Motor neuron (in vitro differentiated cells): Measurements from ENCODE around the gene TJAP1. TPM values are rescaled to one million over a fixed set of nuclear protein-coding genes. Genes with fewer than 3 reads are reported as not detected.

Source experiments
- ATAC-seq, 8 experiments: fragments of 200-7000 bp; cut with Tn5 transposase; replicated peaks in 6 of 8; 2 replicates each; pipeline ENCODE4 v1.8.0; 2021; ENCODE audit warnings: mild to moderate bottlenecking in 8 of 8, moderate library complexity in 8 of 8
- H3K27ac ChIP-seq, 2 donors: fragments of 250-450 bp; sonication (Bioruptor Pico); 2 replicates each; pipeline ENCODE4 v1.9.0; 2021; ENCODE audit warnings: antibody characterized with exemption in 2 of 2, mild to moderate bottlenecking in 2 of 2, moderate library complexity in 1 of 2
- H3K4me1 ChIP-seq, 2 donors: fragments of 250-450 bp; sonication (Bioruptor Pico); replicated peaks in 1 of 2; 2 replicates each; pipeline ENCODE4 v1.6.1; 2021; ENCODE audit warnings: antibody characterized with exemption in 2 of 2, mild to moderate bottlenecking in 2 of 2, moderate library complexity in 1 of 2
- H3K4me3 ChIP-seq, 5 donors: fragments of 250-450 bp; sonication (Bioruptor Pico); 2 replicates each; pipeline ENCODE4 v1.9.0; 2021; ENCODE audit warnings: antibody characterized with exemption in 5 of 5, mild to moderate bottlenecking in 5 of 5, moderate library complexity in 4 of 5
- WGBS, 10 experiments: fragments of 450-650 bp; shearing (Covaris generic); methylation state at CpG; one replicate each; pipeline ENCODE4 v1.0.0; 2022; 5-methylcytosine and 5-hydroxymethylcytosine counted together
- in situ Hi-C, 9 experiments: fragments of 400-800 bp; cut with MboI; loops; one replicate each; pipeline ENCODE4 v1.15.0; 2021; ENCODE audit warnings: low sequenced_read_pairs in 9 of 9, low pct_unique_long_range_greater_than_20kb in 2 of 9; ENCODE audit not compliant: unreplicated experiment in 9 of 9
- total RNA-seq, 8 experiments: library from RNA; unstranded; fragments of 300-600 nt; gene quantifications; 2 replicates each; pipeline versions ENCODE4 v1.2.3 to v1.2.4, GENCODE V29; 2022

TJAP1 gene
- total RNA-seq, 8 experiments from 2014 or later: 7.4 to 24.2 (median 12.7) TPM

DNA sequence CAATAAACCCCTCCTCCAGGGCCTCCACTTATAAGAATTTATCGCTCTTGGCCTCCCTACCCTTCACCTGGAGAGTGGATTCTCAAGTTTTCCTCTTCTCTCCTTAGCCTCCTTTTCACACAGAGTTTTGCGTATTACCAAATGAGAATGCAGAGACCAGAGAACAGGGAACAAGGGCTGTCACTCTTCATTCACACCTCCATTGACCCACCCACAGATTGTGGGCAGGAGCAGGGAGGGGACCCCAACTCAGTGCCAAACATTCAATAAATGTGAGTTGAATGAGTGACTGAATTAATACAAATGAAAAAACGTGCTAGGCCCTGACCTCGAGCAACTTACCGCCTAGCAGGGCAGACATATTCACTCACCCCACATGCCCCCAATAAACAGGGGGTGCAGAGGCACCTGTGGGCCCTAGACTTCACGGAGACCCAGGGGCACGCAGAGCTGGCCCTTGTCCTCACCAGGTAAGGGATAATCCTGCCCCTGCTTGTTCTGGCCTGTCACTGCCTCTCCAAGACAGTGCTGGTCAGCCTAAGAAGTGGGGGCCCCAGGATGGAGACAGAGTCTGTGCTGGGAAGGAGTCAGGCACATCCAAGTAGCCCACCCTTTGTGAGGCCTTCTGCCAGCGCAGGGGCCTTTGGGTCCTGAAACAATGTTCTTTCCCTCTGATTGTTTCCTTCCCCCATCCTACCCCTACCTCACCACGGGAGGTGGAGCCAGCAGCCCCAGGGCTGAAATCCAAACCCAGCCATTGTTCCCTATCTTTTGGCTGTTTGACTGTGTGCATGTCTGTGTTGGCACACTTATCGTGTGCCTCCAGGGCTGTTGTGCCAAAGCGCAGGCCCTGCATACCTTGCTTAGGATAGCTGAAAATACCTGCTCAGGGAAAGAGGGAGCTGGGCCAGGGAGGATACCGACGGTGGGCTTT, 8.4 kb upstream of the TJAP1 start:
- no peak for ATAC-seq
- Histone ChIP-seq H3K27ac (no peak overlapping the region), H3K4me1 (peaks cover 0 to 6% of the 10 kb centered on the region in 2 donors), H3K4me3 (no peak overlapping the region)
- in situ Hi-C loops: no loop called here
- 31 to 89% (median 63%) methylated on average over 1 to 10 of the region's 13 CpGs; no CpG with 5 or more reads in 1 of the 10 experiments for WGBS, 10 experiments

DNA sequence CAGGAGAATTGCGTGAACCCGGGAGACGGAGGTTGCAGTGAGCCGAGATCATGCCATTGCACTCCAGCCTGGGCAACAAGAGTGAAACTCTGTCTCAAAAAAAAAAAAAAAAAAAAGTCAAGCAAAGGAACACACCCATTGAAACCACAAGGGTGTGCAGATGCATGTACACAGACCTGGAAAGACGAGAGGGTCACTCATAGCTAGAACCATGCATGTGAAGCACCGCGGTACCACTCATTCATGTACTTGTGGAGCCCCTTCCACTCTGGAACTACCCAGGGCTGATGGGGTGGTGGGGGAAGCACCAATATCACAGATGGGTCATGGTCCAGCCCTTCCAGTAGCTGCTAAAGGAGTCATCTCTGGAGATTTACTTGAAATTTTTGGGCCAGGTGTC, 7.4 kb upstream of the TJAP1 start:
- no peak overlapping the region for H3K4me3 ChIP-seq
- H3K27ac ChIP-seq: no peak overlapping the region
- ATAC-seq: peak in 1 of 8 experiments; percentile 50
- in situ Hi-C loops: no loop called here
- WGBS, 10 experiments: 72 to 100% (median 93%) methylated on average over 1 to 7 of the region's 7 CpGs; no CpG with 5 or more reads in 3 of the 10 experiments
- H3K4me1 ChIP-seq: peaks cover 0 to 6% of the 10 kb centered on the region in 2 donors

DNA sequence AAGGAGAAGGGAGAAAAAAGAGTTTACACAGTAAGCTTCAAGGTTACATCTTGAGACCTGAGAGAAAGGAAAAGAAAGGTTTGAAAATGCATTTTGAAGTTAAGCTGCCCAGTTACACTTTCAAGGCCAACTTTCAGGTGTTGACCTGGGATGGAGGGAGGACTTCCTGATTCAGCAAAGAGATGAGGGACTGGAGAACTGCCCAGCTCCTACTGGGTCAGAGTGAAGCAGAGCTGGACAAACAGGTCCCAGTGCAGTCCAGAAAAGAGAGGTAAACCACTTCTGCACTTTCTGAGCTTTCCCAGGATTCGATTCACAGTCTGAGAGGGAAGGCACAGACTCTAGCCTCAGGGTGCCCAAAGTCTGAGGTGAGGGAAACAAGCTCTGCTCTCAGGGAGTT, 6.0 kb upstream of the TJAP1 start:
- in situ Hi-C loops: no loop called here

DNA sequence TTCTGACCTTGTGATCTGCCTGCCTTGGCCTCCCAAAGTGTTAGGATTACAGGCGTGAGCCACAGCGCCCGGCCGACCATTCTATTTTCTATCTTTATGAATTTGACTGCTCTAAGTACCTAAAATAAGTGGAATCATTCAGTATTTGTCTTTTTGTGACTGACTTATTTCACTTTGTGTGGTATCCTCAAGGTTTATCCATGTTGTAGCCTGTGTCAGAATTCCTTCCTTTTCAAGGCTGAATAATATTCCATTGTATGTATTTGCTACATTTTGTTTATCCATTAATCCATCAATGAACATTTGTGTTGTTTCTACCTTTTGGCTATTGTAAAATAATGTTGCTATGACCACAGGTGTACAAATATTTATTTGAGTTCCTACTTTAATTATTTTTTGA, 4.9 kb upstream of the TJAP1 start:
- Histone ChIP-seq H3K4me1 (peaks cover 9 to 14% of the 10 kb centered on the region in 2 donors), H3K4me3 (no peak overlapping the region), H3K27ac (no peak overlapping the region)
- WGBS, 10 experiments: 89 to 100% (median 100%) methylated on average over 1 to 4 of the region's 4 CpGs; no CpG with 5 or more reads in 3 of the 10 experiments
- in situ Hi-C loops: no loop called here
- no peak for ATAC-seq

More for the DNA sequence above, 6.0 kb upstream of the TJAP1 start:
- no peak overlapping the region for H3K4me3 ChIP-seq
- WGBS, 10 experiments: 0 to 100% (median 39%) methylated on average over 1 of the region's 1 CpG; no CpG with 5 or more reads in 6 of the 10 experiments
- ATAC-seq: no peak
- H3K4me1 ChIP-seq: peaks cover 9% of the 10 kb centered on the region in 2 donors
- no peak overlapping the region for H3K27ac ChIP-seq

DNA sequence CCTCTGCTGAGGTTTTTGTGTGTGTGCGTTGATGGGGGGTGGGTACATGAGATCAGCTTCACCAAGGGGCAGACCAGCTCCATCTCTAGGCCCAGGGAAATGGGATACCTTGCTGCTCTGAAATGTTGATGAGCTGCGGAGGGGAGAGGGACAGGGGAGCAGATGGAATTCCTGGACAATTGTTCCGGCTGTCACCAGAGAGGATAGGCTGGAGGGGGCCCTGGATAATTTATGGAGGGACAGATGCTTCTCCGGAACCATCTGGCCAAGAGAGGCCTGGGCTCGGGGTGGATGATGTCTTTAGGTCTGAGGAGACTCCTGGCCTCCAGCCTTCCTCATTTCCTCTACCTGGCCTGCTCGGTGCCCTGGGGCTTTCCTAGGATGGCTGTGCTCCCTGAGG, 1.9 kb upstream of the TJAP1 start:
- in situ Hi-C loops: no loop called here
- peak in 3 of 8 experiments; percentile 14 to 52 (median 47) for ATAC-seq
- H3K27ac ChIP-seq: peak overlapping the region; percentile 37 to 65
- H3K4me1 ChIP-seq: peaks cover 9 to 22% of the 10 kb centered on the region in 2 donors
- no peak overlapping the region for H3K4me3 ChIP-seq
- WGBS, 10 experiments: 0 to 86% (median 39%) methylated on average over 1 to 5 of the region's 6 CpGs; no CpG with 5 or more reads in 2 of the 10 experiments

DNA sequence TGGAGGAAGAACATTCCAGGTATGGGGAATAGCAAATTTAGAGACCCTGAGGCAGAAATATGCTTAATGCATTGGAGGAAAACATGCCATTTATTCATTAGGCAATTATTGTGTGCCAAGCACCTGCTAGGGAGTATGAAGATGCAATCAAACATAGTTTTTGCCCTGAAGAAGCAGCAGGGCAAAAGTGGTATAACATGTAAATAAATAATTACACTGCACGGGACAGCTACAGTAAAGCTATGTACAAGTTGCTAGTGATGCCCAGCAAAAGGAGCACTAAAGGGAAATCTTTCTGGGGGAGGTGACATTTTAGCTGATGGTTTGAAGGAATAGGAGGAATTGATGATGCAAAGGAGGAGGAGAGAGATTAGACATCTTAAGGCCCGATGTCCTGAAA, 624 bp upstream of the TJAP1 start:
- in situ Hi-C loops: no loop called here
- Histone ChIP-seq H3K4me3 (peak overlapping the region; percentile 50 to 91 (median 59)), H3K27ac (peak overlapping the region; percentile 50 to 52), H3K4me1 (peaks cover 9 to 25% of the 10 kb centered on the region in 2 donors)
- 0 to 40% (median 20%) methylated on average over 1 to 2 of the region's 2 CpGs; no CpG with 5 or more reads in 5 of the 10 experiments for WGBS, 10 experiments
- peak in 2 of 8 experiments; percentile 0 to 11 for ATAC-seq

DNA sequence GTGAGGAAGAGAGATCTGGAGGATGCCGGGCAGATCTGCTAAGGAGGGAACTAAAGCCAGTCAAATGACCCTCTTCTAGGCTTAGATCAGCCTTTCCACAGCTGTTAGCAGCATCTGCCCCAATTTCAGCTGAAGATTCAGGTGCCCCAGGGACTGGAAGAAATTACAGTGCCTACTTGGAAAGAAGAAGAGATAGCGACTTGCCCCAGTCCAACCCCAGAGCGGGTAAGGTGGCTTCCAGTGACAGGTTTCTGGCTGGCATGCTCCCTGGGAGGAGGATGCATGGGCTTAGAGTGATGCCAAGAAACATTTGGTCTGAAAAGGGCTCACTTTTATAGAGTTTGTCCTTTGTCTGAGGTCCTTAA, 620 bp downstream of the TJAP1 start:
- peak overlapping the region; percentile 50 to 91 (median 59) for H3K4me3 ChIP-seq
- WGBS, 10 experiments: 0 to 44% (median 11%) methylated on average over 1 to 3 of the region's 3 CpGs; no CpG with 5 or more reads in 2 of the 10 experiments
- in situ Hi-C loops: no loop called here
- peaks cover 9 to 25% of the 10 kb centered on the region in 2 donors for H3K4me1 ChIP-seq
- peak overlapping the region; percentile 2 to 65 for H3K27ac ChIP-seq
- ATAC-seq: no peak

DNA sequence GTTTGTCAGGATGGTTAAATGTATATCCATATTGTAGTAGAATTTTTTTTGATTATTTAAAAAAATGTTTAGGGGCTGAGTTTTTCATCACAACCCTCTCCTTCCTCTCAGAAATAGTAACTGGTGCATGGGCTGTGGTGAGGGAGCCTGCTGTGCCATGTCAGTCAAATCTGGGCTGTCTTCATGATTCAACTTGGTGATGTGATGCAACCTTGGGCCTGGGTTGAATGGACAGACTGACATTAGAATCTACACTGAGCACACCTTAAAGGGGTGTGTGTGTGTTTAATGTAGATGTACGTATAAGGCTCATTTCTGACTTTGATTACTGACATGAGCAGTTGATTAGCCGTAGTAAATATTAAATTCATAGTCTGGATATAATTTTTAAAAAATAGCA, 3.7 kb downstream of the TJAP1 start:
- no peak overlapping the region for H3K27ac ChIP-seq
- WGBS, 10 experiments: 25 to 100% (median 85%) methylated on average over 1 to 2 of the region's 2 CpGs; no CpG with 5 or more reads in 1 of the 10 experiments
- in situ Hi-C loops: no loop called here
- no peak overlapping the region for H3K4me3 ChIP-seq
- peaks cover 6 to 16% of the 10 kb centered on the region in 2 donors for H3K4me1 ChIP-seq
- peak in 1 of 8 experiments; percentile 8 for ATAC-seq

DNA sequence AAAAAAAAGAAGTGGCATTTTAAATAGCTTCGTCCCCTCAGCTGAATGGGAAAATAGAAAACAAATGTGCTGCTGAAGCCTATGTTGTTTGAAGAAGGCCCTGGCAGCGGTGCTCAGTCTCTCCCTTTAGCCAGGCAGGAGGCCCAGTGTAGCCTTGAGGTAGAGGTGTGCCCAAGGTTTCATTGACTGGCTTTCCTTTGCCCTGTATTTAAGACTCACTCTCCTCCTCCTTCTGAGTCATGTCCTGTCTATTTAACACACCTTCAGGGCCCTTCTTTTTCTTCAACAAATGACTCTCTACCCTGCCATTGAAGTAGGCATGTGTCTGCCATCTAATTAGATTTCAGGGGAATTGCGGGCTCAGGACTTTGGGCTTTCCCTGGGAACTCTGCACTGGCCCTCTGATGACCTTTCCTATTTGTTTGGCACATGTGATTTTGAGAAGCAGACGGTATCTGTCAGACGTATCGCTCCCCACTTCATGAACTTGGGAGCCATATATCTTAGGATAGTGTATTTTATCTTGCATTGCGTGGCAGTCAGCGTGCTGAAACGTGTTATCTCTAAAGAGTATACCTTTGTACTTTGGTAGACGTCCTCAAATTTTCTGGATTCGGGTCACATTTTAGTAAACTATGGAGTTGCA, 4.3 kb downstream of the TJAP1 start:
- Histone ChIP-seq H3K27ac (no peak overlapping the region), H3K4me1 (peaks cover 6 to 13% of the 10 kb centered on the region in 2 donors), H3K4me3 (no peak overlapping the region)
- in situ Hi-C loops: no loop called here
- WGBS, 10 experiments: 65 to 94% (median 87%) methylated on average over 2 to 11 of the region's 11 CpGs
- ATAC-seq: peak in 1 of 8 experiments; percentile 4

DNA sequence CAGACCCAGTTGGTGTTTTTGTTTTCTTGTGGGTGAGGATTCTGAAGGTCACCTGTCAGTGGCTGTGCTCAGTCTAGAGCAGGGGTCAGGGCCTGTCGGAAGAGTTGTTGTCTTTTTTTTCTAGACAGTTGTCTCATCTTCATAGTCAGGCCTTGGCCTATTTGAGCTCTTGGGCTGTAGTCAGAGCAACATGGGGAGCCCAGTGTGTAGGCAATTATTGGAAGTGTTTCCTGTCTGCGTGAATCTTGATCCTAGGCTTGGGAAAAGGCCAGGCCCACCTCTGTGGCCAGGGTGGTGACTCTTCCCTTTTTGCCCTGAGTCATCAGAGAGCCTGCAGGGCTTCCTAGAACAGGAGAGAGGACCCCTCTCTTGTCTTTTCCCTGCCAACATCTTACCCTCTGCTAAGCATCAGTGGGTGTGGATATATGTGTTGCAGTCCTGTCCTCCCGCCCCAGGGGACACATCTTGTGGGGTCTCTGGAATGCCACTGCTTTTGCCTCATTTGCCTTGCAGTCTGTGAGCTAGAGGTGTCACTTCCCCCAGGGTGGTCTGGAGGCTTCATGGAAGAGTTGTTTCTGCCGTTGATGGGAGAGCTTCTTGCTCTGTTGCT, 11.4 kb downstream of the TJAP1 start:
- Histone ChIP-seq H3K27ac (no peak overlapping the region), H3K4me3 (no peak overlapping the region), H3K4me1 (no peaks in the 10 kb centered on the region)
- 17 to 100% (median 92%) methylated on average over 1 to 2 of the region's 4 CpGs; no CpG with 5 or more reads in 5 of the 10 experiments for WGBS, 10 experiments
- in situ Hi-C loops: no loop called here
- no peak for ATAC-seq

DNA sequence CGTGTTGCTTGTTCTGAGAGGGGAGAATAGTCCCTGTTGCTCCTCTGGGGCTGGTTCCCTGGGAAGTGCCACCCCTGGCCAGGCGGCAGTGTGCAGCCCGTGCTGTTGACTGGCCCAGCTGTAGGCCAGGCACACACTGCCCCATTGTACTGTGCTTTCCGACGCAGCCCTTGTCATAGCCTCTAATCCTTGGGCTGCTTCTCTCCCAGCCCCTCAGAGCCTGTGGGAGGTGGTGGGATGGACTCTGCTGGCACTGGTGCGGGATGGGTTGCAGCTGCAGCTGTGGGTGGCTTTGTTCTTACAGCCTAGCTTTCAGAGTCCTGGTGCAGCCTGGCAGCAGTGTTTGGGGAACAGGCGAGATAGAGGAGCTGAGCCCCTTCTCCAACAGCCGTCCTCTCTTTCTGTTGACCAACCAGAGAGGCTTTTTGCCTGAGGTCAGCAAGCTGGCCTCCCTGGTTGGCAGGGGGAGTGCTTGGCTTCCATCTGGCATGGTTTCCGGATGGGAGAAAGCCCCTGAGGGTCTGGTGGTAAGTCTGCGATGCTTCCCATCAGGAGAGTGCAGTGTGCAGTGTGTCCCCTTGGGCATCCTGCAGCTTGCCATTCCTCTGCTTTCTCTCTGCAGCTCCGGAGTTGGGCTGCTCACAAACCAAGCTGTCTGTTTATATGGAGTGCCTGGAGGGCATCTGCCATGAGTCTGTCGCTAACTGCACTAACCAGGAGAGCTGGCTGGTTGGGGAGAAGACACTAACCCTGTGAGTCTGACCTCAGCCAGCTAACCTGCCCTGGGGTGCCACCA, 12.1 kb downstream of the TJAP1 start:
- peak in 1 of 8 experiments; percentile 17 for ATAC-seq
- H3K27ac ChIP-seq: no peak overlapping the region
- no peak overlapping the region for H3K4me3 ChIP-seq
- H3K4me1 ChIP-seq: no peaks in the 10 kb centered on the region
- in situ Hi-C loops: no loop called here
- 80 to 100% (median 100%) methylated on average over 1 to 2 of the region's 12 CpGs; no CpG with 5 or more reads in 4 of the 10 experiments for WGBS, 10 experiments

DNA sequence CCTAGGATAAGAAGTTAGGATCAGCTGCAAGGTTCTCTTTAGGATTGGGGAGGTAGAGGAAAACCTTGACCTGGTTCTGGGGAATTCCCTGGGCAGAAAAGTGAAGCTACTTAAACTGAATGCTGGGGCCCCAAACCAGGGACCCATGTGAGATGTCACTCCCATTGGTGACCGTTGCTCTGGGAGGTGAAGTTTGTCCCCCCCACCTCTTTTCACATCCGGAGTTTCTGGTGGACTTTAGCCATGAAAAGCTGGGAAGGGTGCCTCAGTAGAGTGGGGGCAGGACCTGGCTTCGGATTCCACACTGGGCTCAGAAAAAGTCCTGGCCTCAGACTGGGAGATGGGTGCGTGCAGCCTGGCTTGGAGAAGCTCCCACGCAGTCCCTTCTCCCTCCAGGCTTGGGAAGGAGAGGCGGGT, 13.2 kb downstream of the TJAP1 start:
- no peak overlapping the region for H3K4me3 ChIP-seq
- WGBS, 10 experiments: 63 to 100% (median 98%) methylated on average over 1 to 5 of the region's 6 CpGs; no CpG with 5 or more reads in 6 of the 10 experiments
- H3K4me1 ChIP-seq: no peaks in the 10 kb centered on the region
- no peak overlapping the region for H3K27ac ChIP-seq
- no peak for ATAC-seq
- in situ Hi-C loops: no loop called here
